IMR-90 (cell line): ENCODE data around the gene RPTOR. TPM values are rescaled to one million over a fixed set of nuclear protein-coding genes. Genes with fewer than 3 reads are reported as not detected.
A peak's percentile ranks its signal among the peaks of the same experiment; 100 is the strongest.

ENCODE experiments used
- ATAC-seq: fragments of 200-7000 bp; cut with Tn5 transposase; 2 replicates; pipeline ENCODE4 v1.9.1; 2020; ENCODE audit warnings: low read depth, mild to moderate bottlenecking, moderate library complexity
- BruUV-seq: library from RNA; stranded (reverse); fragments of 400-500 nt; replicated peaks from 2 replicates; lab custom pipeline; 2021; lab: Mats Ljungman, UMichigan
- CTCF ChIA-PET: fragments of 300-600 bp; formaldehyde crosslinking; extraction: SDS; loops from one replicate; lab custom pipeline; 2021; ENCODE audit warnings: antibody characterized with exemption; lab: Yijun Ruan, JAX
- POLR2A ChIA-PET: fragments of 300-600 bp; sonication (Branson Sonifier 250); formaldehyde crosslinking; loops from one replicate; lab custom pipeline; 2022; ENCODE audit warnings: antibody characterized with exemption; ENCODE audit not compliant: unreplicated experiment; lab: Charles Lee
- DNase-seq: peaks from one replicate; pipeline ENCODE4 v3.0.0; 2013
- H2AFZ ChIP-seq: replicated peaks from 2 replicates; pipeline ENCODE3; 2013; ENCODE audit warnings: low read length, mild to moderate bottlenecking; ENCODE audit not compliant: poor library complexity
- H2AK5ac ChIP-seq: 2 replicates; pipeline ENCODE4 v1.6.1; 2013; ENCODE audit warnings: low read depth, low read length, inconsistent platforms
- H2AK9ac ChIP-seq: replicated peaks from 2 replicates; pipeline ENCODE3; 2013; ENCODE audit warnings: mild to moderate bottlenecking, low read depth, low read length, moderate library complexity; ENCODE audit not compliant: poor library complexity
- H2BK120ac ChIP-seq: 2 replicates; pipeline ENCODE4 v1.6.1; 2013; ENCODE audit warnings: low read depth, low read length, inconsistent platforms
- H2BK15ac ChIP-seq: 3 replicates; pipeline ENCODE4 v1.6.1; 2013; ENCODE audit warnings: low read depth, low read length, inconsistent platforms
- H2BK20ac ChIP-seq: 2 replicates; pipeline ENCODE4 v1.6.1; 2013; ENCODE audit warnings: low read depth, mild to moderate bottlenecking, inconsistent platforms, low read length, moderate library complexity
- H2BK5ac ChIP-seq: 2 replicates; pipeline ENCODE4 v1.6.1; 2013; ENCODE audit warnings: mild to moderate bottlenecking, low read depth, low read length, inconsistent platforms; ENCODE audit not compliant: poor library complexity, severe bottlenecking
- H3K14ac ChIP-seq: replicated peaks from 2 replicates; pipeline ENCODE4 v1.6.1; 2013; ENCODE audit warnings: low read depth, low read length, inconsistent platforms
- H3K18ac ChIP-seq: 2 replicates; pipeline ENCODE4 v1.6.1; 2013; ENCODE audit warnings: low read depth, low read length, control low read depth
- H3K23ac ChIP-seq: 2 replicates; pipeline ENCODE4 v1.6.1; 2013; ENCODE audit warnings: low read depth, low read length, inconsistent platforms
- H3K27ac ChIP-seq: 2 replicates; pipeline ENCODE4 v1.5.1; 2013; ENCODE audit warnings: mild to moderate bottlenecking, control low read depth, low read length; ENCODE audit not compliant: insufficient read depth
- H3K27me3 ChIP-seq: 2 replicates; pipeline ENCODE4 v1.6.1; 2013; ENCODE audit warnings: low read length; ENCODE audit not compliant: control insufficient read depth, insufficient read depth
- H3K36me3 ChIP-seq: 2 replicates; pipeline ENCODE4 v1.6.1; 2013; ENCODE audit warnings: low read length, mixed read lengths; ENCODE audit not compliant: control insufficient read depth, insufficient read depth
- H3K4ac ChIP-seq: 2 replicates; pipeline ENCODE4 v1.6.1; 2013; ENCODE audit warnings: low read depth, low read length, inconsistent platforms
- H3K4me1 ChIP-seq: 2 replicates; pipeline ENCODE4 v1.6.1; 2013; ENCODE audit warnings: low read length, mixed read lengths; ENCODE audit not compliant: control insufficient read depth, insufficient read depth
- H3K4me2 ChIP-seq: 2 replicates; pipeline ENCODE4 v1.6.1; 2013; ENCODE audit warnings: low read depth, mild to moderate bottlenecking, control low read depth, low read length, moderate library complexity
- H3K4me3 ChIP-seq: 2 replicates; pipeline ENCODE4 v1.5.1; 2013; ENCODE audit warnings: low read depth, mild to moderate bottlenecking, control low read depth, low read length, moderate library complexity; ENCODE audit not compliant: insufficient read depth
- H3K56ac ChIP-seq: 2 replicates; pipeline ENCODE4 v1.6.1; 2013; ENCODE audit warnings: low read length, inconsistent platforms; ENCODE audit not compliant: insufficient read depth; ENCODE audit errors: extremely low read depth
- H3K79me1 ChIP-seq, 2 experiments: 2 replicates each; pipeline ENCODE4 v1.6.1; 2013; ENCODE audit warnings: low read length in 2 of 2, inconsistent platforms in 1 of 2, low read depth in 1 of 2
- H3K9ac ChIP-seq: 2 replicates; pipeline ENCODE4 v1.6.1; 2013; ENCODE audit warnings: low read depth, low read length, control low read depth
- H3K9me1 ChIP-seq: 2 replicates; pipeline ENCODE4 v1.6.1; 2013; ENCODE audit warnings: low read length, inconsistent platforms; ENCODE audit not compliant: insufficient read depth
- H3K9me3 ChIP-seq: 2 replicates; pipeline ENCODE4 v1.6.1; 2013; ENCODE audit warnings: low read length; ENCODE audit not compliant: control insufficient read depth, insufficient read depth
- H4K20me1 ChIP-seq: 2 replicates; pipeline ENCODE4 v1.6.1; 2013; ENCODE audit warnings: low read length, inconsistent platforms; ENCODE audit not compliant: insufficient read depth
- H4K5ac ChIP-seq: 2 replicates; pipeline ENCODE4 v1.6.1; 2013; ENCODE audit warnings: mild to moderate bottlenecking, low read depth, low read length, control low read depth
- H4K8ac ChIP-seq, 2 experiments: 2 replicates each; pipeline ENCODE4 v1.6.1; 2013; ENCODE audit warnings: low read depth in 2 of 2, low read length in 2 of 2, control low read depth in 1 of 2, inconsistent platforms in 1 of 2
- H4K91ac ChIP-seq: 2 replicates; pipeline ENCODE4 v1.6.1; 2013; ENCODE audit warnings: low read depth, low read length, inconsistent platforms; ENCODE audit not compliant: insufficient read depth
- BHLHE40 ChIP-seq: fragments of 150-350 bp; IDR thresholded peaks from 2 replicates; pipeline ENCODE4 v1.6.1; 2016; ENCODE audit warnings: mild to moderate bottlenecking, low read depth, low read length
- CEBPB ChIP-seq: IDR thresholded peaks from 2 replicates; pipeline ENCODE4 v1.6.1; 2012; ENCODE audit warnings: low read depth, low read length, improper control_type of control experiment
- CHD1 ChIP-seq: IDR thresholded peaks from 2 replicates; pipeline ENCODE4 v1.6.1; 2012; ENCODE audit warnings: low read depth, low read length, improper control_type of control experiment
- FOS ChIP-seq: fragments of 150-350 bp; IDR thresholded peaks from 2 replicates; pipeline ENCODE4 v1.6.1; 2016; ENCODE audit warnings: low read depth, low read length
- MAZ ChIP-seq: IDR thresholded peaks from 2 replicates; pipeline ENCODE4 v1.6.1; 2012; ENCODE audit warnings: low read depth, mild to moderate bottlenecking, low read length, improper control_type of control experiment, moderate library complexity, borderline replicate concordance
- NFE2L2 ChIP-seq: fragments of 150-350 bp; IDR thresholded peaks from 2 replicates; pipeline ENCODE4 v1.6.1; 2016; ENCODE audit warnings: low read depth, mild to moderate bottlenecking, low read length
- POLR2A ChIP-seq: IDR thresholded peaks from 2 replicates; pipeline ENCODE4 v1.6.1; 2012; ENCODE audit warnings: mild to moderate bottlenecking, low read depth, low read length
- RAD21 ChIP-seq: IDR thresholded peaks from 2 replicates; pipeline ENCODE4 v1.6.1; 2012; ENCODE audit warnings: low read length, improper control_type of control experiment
- RCOR1 ChIP-seq: IDR thresholded peaks from 2 replicates; pipeline ENCODE4 v1.6.1; 2012; ENCODE audit warnings: mild to moderate bottlenecking, low read length, improper control_type of control experiment; ENCODE audit not compliant: insufficient replicate concordance
- RFX5 ChIP-seq: IDR thresholded peaks from 2 replicates; pipeline ENCODE4 v1.8.0; 2012; ENCODE audit warnings: low read depth, mild to moderate bottlenecking, low read length, moderate library complexity
- SMC3 ChIP-seq: fragments of 150-350 bp; IDR thresholded peaks from 2 replicates; pipeline ENCODE4 v1.6.1; 2016; ENCODE audit warnings: low read depth, mild to moderate bottlenecking, antibody characterized with exemption, low read length, moderate library complexity
- WGBS, 2 experiments: methylation state at CpG; one replicate each; pipeline versions ENCODE4 v1.1.5 to v1.1.7; 2013; ENCODE audit warnings: missing lambda C conversion rate in 2 of 2; ENCODE audit not compliant: insufficient read length in 1 of 2; ENCODE audit errors: extremely low coverage in 2 of 2; 5-methylcytosine and 5-hydroxymethylcytosine counted together
- dilution Hi-C: fragments of 300-500 bp; cut with HindIII; formaldehyde crosslinking; loops from one replicate; pipeline ENCODE4 v1.14.3; 2018; ENCODE audit warnings: low sequenced_read_pairs; ENCODE audit not compliant: unreplicated experiment
- in situ Hi-C: fragments of 300-500 bp; cut with MboI; formaldehyde crosslinking; loops from 3 replicates; pipeline ENCODE4 v1.14.3; 2019; ENCODE audit warnings: low sequenced_read_pairs, inconsistent platforms, mixed read lengths
- intact Hi-C: fragments of 100-400 bp; cut with micrococcal nuclease; formaldehyde crosslinking; loops from 2 replicates; pipeline ENCODE4 v1.10.0; 2022
- polyA plus RNA-seq, 3 experiments: library from polyadenylated mRNA; depleted of rRNA; stranded (reverse); fragments of >200 nt; gene quantifications; 2 replicates each; pipeline ENCODE4 v1.2.3, GENCODE V29; 2012; ENCODE audit warnings: low replicate concordance in 1 of 3
- total RNA-seq: library from RNA; depleted of rRNA; stranded (reverse); fragments of >200 nt; gene quantifications from 2 replicates; pipeline ENCODE4 v1.2.3, GENCODE V29; 2012
- TF ChIP-seq, protein P1 (sequence below): fragments of 150-350 bp; IDR thresholded peaks from 2 replicates; pipeline ENCODE4 v1.6.1; 2016; ENCODE audit warnings: low read depth, mild to moderate bottlenecking, low read length, moderate library complexity, borderline replicate concordance
- TF ChIP-seq, protein P2 (sequence below): conservative IDR thresholded peaks from 2 replicates; pipeline ENCODE4 v1.5.1; 2012; ENCODE audit warnings: mild to moderate bottlenecking, low read depth, low read length, improper control_type of control experiment
- TF ChIP-seq, protein P3 (sequence below): fragments of 150-350 bp; IDR thresholded peaks from 2 replicates; pipeline ENCODE4 v1.6.1; 2017; ENCODE audit warnings: mild to moderate bottlenecking, antibody characterized with exemption, low read length, low read depth

RPTOR gene
- total and polyA plus RNA-seq, 2 of the 4 experiments (the other 2 are of a cell fraction) = 10.8 to 14.7 TPM

DNA sequence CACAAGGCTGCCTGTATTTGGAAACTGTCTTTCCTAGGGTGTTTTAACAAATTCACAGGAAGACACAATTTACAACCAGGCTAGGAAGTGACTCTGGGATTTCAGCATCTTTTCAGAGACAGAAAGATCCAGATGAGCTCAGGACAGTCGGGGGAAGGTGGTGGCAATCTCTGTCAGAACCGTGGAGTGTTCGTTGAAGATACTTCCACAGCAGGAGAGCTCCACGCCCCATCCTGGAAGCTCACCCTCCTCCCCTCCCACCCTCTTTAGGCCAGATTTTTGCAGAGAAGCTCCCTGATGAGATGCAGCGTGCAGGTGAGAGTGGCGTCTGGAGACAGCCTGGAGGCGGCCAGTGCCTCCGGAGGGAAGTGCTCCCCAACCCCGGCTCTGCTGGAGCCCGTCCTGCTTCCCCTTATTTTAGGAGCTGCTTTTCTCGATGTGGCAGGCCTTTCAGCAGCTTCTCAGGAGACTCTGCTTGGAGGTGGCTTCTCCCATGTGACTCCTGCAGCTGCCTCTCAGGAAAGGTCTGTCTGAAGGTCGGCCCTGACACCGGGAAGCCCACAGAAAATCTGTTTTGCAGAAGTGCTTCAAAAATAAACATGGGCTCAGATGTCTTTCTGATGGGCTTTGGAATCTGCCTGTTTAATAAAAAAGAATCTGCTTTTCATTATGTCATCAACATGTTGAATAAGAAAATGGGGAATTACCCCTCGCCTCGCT is 260.6 kb downstream of the RPTOR start:
- in situ Hi-C loops = no loop called here
- H3K4me1 ChIP-seq = peaks cover 7% of the 10 kb centered on the region; the same call in 1 of the 2 replicates
- no peaks in the 10 kb centered on the region; the same call in 1 of the 2 replicates for H3K9me3 ChIP-seq
- intact Hi-C loops = no loop called here
- CTCF ChIA-PET = interaction anchor here (0.7 kb wide), 1 partner anchor 411 kb away, joined by 3 read pairs; no protein-coding TSS in a partner anchor
- 0 out of 2 replicates have a peak overlapping the region, but pooled peaks have one; percentile 5 for H2BK20ac ChIP-seq
- peak overlapping the region; percentile 14; the same call in 1 of the 2 replicates for H4K5ac ChIP-seq
- 0 out of 2 replicates have a peak, but pooled peaks cover under 1% of the 10 kb centered on the region for H3K9me1 ChIP-seq
- peak overlapping the region; percentile 2; the same call in 1 of the 2 replicates for H3K27ac ChIP-seq
- no CpG with 5 or more reads among the region's 15 CpGs for WGBS, 2 experiments
- H2BK15ac ChIP-seq = no peak overlapping the region
- H2AK5ac ChIP-seq = peak overlapping the region; percentile 45; the same call in 1 of the 2 replicates
- no peak overlapping the region for H2BK5ac ChIP-seq
- H3K27me3 ChIP-seq = no peaks in the 10 kb centered on the region
- POLR2A ChIA-PET = no interaction called here
- no peak overlapping the region for H3K56ac ChIP-seq
- H2AFZ ChIP-seq = no peak overlapping the region
- H3K14ac ChIP-seq = 0 out of 2 replicates have a peak overlapping the region, but pooled peaks have one; percentile 11
- H3K4me2 ChIP-seq = no peak overlapping the region
- DNase-seq (peak; percentile 74), ATAC-seq (peak; percentile 66)
- H2AK9ac ChIP-seq = no peak overlapping the region
- peak overlapping the region; percentile 34 to 36; a peak in 2 of 4 replicates for H4K8ac ChIP-seq
- H3K36me3 ChIP-seq = peaks cover 2% of the 10 kb centered on the region; the same call in 1 of the 2 replicates
- peak overlapping the region; percentile 26; the same call in 1 of the 2 replicates for H2BK120ac ChIP-seq
- H4K20me1 ChIP-seq = no peaks in the 10 kb centered on the region
- no peak overlapping the region for H3K23ac ChIP-seq
- no peak overlapping the region for H3K9ac ChIP-seq
- peak overlapping the region; percentile 6 for H3K18ac ChIP-seq
- no peak overlapping the region; the same call in 1 of the 2 replicates for H4K91ac ChIP-seq
- no peak overlapping the region for H3K4me3 ChIP-seq
- dilution Hi-C loops = no loop called here
- H3K79me1 ChIP-seq = peaks cover 5 to 18% of the 10 kb centered on the region in 2 experiments; a peak in 2 of 4 replicates
- no TSS peak for BruUV-seq
- H3K4ac ChIP-seq = peak overlapping the region; percentile 61
- TF ChIP-seq RFX5 = no peak
- no peak for TF ChIP-seq NFE2L2
- no peak for TF ChIP-seq CHD1
- TF ChIP-seq FOS = no peak
- TF ChIP-seq MAZ = no peak
- no peak for TF ChIP-seq BHLHE40
- no peak for TF ChIP-seq RAD21
- TF ChIP-seq, protein P1, sequence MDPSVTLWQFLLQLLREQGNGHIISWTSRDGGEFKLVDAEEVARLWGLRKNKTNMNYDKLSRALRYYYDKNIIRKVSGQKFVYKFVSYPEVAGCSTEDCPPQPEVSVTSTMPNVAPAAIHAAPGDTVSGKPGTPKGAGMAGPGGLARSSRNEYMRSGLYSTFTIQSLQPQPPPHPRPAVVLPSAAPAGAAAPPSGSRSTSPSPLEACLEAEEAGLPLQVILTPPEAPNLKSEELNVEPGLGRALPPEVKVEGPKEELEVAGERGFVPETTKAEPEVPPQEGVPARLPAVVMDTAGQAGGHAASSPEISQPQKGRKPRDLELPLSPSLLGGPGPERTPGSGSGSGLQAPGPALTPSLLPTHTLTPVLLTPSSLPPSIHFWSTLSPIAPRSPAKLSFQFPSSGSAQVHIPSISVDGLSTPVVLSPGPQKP = no peak
- no peak for TF ChIP-seq SMC3
- TF ChIP-seq, protein P2, sequence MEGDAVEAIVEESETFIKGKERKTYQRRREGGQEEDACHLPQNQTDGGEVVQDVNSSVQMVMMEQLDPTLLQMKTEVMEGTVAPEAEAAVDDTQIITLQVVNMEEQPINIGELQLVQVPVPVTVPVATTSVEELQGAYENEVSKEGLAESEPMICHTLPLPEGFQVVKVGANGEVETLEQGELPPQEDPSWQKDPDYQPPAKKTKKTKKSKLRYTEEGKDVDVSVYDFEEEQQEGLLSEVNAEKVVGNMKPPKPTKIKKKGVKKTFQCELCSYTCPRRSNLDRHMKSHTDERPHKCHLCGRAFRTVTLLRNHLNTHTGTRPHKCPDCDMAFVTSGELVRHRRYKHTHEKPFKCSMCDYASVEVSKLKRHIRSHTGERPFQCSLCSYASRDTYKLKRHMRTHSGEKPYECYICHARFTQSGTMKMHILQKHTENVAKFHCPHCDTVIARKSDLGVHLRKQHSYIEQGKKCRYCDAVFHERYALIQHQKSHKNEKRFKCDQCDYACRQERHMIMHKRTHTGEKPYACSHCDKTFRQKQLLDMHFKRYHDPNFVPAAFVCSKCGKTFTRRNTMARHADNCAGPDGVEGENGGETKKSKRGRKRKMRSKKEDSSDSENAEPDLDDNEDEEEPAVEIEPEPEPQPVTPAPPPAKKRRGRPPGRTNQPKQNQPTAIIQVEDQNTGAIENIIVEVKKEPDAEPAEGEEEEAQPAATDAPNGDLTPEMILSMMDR = no peak
- TF ChIP-seq POLR2A = no peak
- no peak for TF ChIP-seq CEBPB
- TF ChIP-seq, protein P3, sequence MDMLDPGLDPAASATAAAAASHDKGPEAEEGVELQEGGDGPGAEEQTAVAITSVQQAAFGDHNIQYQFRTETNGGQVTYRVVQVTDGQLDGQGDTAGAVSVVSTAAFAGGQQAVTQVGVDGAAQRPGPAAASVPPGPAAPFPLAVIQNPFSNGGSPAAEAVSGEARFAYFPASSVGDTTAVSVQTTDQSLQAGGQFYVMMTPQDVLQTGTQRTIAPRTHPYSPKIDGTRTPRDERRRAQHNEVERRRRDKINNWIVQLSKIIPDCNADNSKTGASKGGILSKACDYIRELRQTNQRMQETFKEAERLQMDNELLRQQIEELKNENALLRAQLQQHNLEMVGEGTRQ = no peak
- no peak for TF ChIP-seq RCOR1
